Upper lobe of right lung (tissue), 1 donor: ENCODE results near the gene IL12RB2. TPM values are rescaled to one million over a fixed set of nuclear protein-coding genes. Genes with fewer than 3 reads are reported as not detected.

Experiments used
- ATAC-seq: fragments of 200-7000 bp; cut with Tn5 transposase; one replicate; pipeline ENCODE4 v1.9.1; 2020; ENCODE audit warnings: mild to moderate bottlenecking, moderate library complexity
- DNase-seq: peaks from one replicate; pipeline ENCODE4 v3.0.0-alpha.2; 2020
- H3K27ac ChIP-seq: fragments of 200-600 bp; one replicate; pipeline ENCODE4 v1.8.0; 2022
- H3K27me3 ChIP-seq: fragments of 200-600 bp; one replicate; pipeline ENCODE4 v1.8.0; 2022; ENCODE audit warnings: mild to moderate bottlenecking
- H3K36me3 ChIP-seq: fragments of 200-600 bp; one replicate; pipeline ENCODE4 v1.8.0; 2022
- H3K4me1 ChIP-seq: fragments of 200-600 bp; one replicate; pipeline ENCODE4 v1.8.0; 2022
- H3K4me3 ChIP-seq: fragments of 200-600 bp; one replicate; pipeline ENCODE4 v1.8.0; 2022; ENCODE audit warnings: mild to moderate bottlenecking
- H3K9me3 ChIP-seq: fragments of 200-600 bp; one replicate; pipeline ENCODE4 v1.8.0; 2022
- intact Hi-C: fragments of 100-400 bp; cut with DNase I; formaldehyde crosslinking; loops from one replicate; pipeline ENCODE4 v1.11.0; 2022
- total RNA-seq: library from RNA; stranded (reverse); fragmentation: NEBNext Ultra II Directional; extraction: Animal tissue kit (Norgen Biotek cat#: 25700); gene quantifications from one replicate; pipeline ENCODE4 v1.2.1, GENCODE V29; 2021
- TF ChIP-seq, protein P1 (sequence below): fragments of 200-600 bp; IDR thresholded peaks from one replicate; pipeline ENCODE4 v1.8.0; 2022; ENCODE audit warnings: antibody characterized with exemption
- donor health status: DM: no; HTN: yes; CAD: no; lungs with severe emphysema.

Gene IL12RB2
- total RNA-seq, 1 donor from 2014 or later: 0.87 TPM

DNA sequence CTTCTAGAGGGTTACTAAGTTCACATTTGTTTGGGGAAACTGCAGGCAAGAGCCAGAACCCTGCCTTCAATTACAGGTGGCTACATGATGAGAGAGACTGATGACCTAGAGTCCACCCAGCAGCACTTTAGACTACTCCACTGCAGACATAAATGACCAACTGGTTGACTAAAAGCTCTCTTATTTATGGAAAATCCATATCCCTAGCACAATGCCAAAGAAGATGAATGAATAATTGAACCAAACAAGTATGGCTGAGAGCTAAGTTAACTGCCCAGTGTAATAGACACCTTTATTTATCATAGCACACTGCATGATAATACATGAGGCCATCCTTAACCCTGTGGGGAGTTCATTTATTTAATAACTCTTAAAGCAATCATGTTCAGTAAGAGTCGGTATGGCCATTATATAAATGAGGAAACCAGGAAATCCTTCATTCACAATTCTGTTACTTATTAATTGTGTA, 60.4 kb downstream of the IL12RB2 start:
- Histone ChIP-seq H3K4me1 (no peaks in the 10 kb centered on the region), H3K36me3 (no peaks in the 10 kb centered on the region), H3K27me3 (no peaks in the 10 kb centered on the region), H3K27ac (no peak overlapping the region), H3K4me3 (no peak overlapping the region), H3K9me3 (no peaks in the 10 kb centered on the region)
- TF ChIP-seq, protein P1, sequence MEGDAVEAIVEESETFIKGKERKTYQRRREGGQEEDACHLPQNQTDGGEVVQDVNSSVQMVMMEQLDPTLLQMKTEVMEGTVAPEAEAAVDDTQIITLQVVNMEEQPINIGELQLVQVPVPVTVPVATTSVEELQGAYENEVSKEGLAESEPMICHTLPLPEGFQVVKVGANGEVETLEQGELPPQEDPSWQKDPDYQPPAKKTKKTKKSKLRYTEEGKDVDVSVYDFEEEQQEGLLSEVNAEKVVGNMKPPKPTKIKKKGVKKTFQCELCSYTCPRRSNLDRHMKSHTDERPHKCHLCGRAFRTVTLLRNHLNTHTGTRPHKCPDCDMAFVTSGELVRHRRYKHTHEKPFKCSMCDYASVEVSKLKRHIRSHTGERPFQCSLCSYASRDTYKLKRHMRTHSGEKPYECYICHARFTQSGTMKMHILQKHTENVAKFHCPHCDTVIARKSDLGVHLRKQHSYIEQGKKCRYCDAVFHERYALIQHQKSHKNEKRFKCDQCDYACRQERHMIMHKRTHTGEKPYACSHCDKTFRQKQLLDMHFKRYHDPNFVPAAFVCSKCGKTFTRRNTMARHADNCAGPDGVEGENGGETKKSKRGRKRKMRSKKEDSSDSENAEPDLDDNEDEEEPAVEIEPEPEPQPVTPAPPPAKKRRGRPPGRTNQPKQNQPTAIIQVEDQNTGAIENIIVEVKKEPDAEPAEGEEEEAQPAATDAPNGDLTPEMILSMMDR: no peak
- no peak for ATAC-seq
- DNase-seq: no peak
- intact Hi-C loops: no loop called here

DNA sequence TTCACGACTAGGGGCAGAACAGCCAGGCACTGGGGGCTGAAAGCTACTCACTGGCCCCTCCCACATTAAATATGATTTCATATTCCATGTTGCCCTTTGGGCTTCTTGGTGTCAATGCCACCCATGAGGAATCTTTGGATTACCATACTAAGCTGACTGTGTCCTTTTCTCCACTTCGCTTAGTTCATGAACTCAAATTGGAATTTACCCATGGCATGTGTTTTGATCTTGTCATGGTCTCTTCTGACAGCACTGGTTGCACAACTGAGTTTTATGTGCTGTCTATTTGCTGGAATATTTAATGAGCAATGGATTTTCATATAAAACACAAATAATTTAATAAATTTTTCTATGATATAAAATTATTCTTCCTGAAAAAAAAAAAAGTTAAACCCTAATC, 63.4 kb downstream of the IL12RB2 start:
- no peak for ATAC-seq
- intact Hi-C loops: no loop called here

DNA sequence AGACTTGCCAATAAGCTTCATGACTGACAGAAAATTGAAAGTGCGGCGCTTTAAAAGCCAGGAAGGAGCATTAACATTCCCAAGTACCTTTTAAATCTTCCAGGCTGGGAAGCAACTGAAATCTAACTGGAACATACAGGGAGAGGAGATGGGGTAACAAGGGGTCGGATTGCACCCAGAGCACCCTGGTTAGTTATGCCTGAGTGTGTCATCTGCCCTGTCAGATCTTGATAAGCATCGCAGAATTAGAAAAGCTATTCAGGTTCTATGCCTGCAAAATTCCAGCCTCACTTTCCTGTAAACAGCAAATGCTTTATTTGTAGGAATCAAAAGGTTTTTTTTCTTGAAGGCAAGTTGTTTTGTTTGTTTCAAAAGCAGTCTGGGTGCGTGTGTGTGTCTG, 64.0 kb downstream of the IL12RB2 start:
- Histone ChIP-seq H3K36me3 (no peaks in the 10 kb centered on the region), H3K4me1 (no peaks in the 10 kb centered on the region), H3K27me3 (no peaks in the 10 kb centered on the region), H3K9me3 (no peaks in the 10 kb centered on the region), H3K4me3 (no peak overlapping the region), H3K27ac (no peak overlapping the region)
- no peak for ATAC-seq
- DNase-seq: no peak
- TF ChIP-seq, protein P1: no peak
- intact Hi-C loops: no loop called here

More for the DNA sequence above, 63.4 kb downstream of the IL12RB2 start:
- Histone ChIP-seq H3K4me1 (no peaks in the 10 kb centered on the region), H3K36me3 (no peaks in the 10 kb centered on the region), H3K27me3 (no peaks in the 10 kb centered on the region), H3K27ac (no peak overlapping the region), H3K9me3 (no peaks in the 10 kb centered on the region), H3K4me3 (no peak overlapping the region)
- DNase-seq: no peak
- TF ChIP-seq, protein P1: no peak

DNA sequence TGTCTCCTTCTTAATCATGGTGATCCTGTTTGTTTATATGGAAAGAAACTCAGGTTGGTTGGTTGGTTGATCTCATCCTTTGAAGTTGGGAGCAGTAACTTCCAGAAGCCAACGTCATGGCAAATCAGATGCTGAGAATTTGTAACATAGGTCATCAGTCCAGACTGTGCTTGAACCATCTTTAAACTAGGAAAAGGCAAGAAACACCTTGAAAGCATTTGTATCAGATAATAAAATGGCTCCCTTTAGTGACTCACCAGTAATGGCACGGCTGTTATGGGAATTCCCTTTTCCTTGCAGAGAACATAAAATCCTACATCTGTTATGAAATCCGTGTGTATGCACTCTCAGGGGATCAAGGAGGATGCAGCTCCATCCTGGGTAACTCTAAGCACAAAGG, 64.5 kb downstream of the IL12RB2 start:
- intact Hi-C loops: no loop called here

GRCh38 chr1:67372898-67373297, 65.2 kb downstream of the IL12RB2 start:
- intact Hi-C loops: no loop called here
- ATAC-seq (no peak), DNase-seq (no peak)
- no peaks in the 10 kb centered on the region for H3K36me3 ChIP-seq
- no peak overlapping the region for H3K4me3 ChIP-seq
- no peak overlapping the region for H3K27ac ChIP-seq
- no peaks in the 10 kb centered on the region for H3K27me3 ChIP-seq
- no peaks in the 10 kb centered on the region for H3K9me3 ChIP-seq
- TF ChIP-seq, protein P1: no peak
- no peaks in the 10 kb centered on the region for H3K4me1 ChIP-seq

More for the DNA sequence above, 64.5 kb downstream of the IL12RB2 start:
- Histone ChIP-seq H3K27ac (no peak overlapping the region), H3K4me1 (no peaks in the 10 kb centered on the region), H3K27me3 (no peaks in the 10 kb centered on the region), H3K4me3 (no peak overlapping the region), H3K36me3 (no peaks in the 10 kb centered on the region), H3K9me3 (no peaks in the 10 kb centered on the region)
- DNase-seq: no peak
- no peak for ATAC-seq
- TF ChIP-seq, protein P1: no peak

DNA sequence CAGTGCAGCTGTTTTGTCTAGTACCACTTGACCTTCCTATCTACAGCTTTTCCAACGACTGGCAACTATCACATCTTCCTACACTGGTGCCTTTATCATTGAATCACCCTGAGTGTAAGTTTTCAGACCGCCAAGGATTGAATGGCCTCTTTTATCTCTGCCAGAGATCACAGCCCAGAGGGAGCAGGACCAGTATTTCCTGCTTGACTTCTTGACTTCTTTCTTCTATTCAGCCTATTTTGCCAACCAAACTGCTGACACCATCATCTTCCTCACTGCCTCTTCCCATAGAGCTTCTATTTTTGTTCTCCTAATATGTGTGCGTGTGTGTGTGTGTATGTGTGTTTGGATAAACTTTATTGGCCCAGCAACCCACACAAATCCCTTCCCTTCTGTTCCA, 68.7 kb downstream of the IL12RB2 start:
- no peak overlapping the region for H3K4me3 ChIP-seq
- DNase-seq (no peak), ATAC-seq (no peak)
- no peaks in the 10 kb centered on the region for H3K4me1 ChIP-seq
- no peaks in the 10 kb centered on the region for H3K27me3 ChIP-seq
- H3K36me3 ChIP-seq: no peaks in the 10 kb centered on the region
- no peaks in the 10 kb centered on the region for H3K9me3 ChIP-seq
- no peak overlapping the region for H3K27ac ChIP-seq
- intact Hi-C loops: no loop called here
- TF ChIP-seq, protein P1: no peak
